ENCODE data around the gene ASPSCR1.

DNA sequence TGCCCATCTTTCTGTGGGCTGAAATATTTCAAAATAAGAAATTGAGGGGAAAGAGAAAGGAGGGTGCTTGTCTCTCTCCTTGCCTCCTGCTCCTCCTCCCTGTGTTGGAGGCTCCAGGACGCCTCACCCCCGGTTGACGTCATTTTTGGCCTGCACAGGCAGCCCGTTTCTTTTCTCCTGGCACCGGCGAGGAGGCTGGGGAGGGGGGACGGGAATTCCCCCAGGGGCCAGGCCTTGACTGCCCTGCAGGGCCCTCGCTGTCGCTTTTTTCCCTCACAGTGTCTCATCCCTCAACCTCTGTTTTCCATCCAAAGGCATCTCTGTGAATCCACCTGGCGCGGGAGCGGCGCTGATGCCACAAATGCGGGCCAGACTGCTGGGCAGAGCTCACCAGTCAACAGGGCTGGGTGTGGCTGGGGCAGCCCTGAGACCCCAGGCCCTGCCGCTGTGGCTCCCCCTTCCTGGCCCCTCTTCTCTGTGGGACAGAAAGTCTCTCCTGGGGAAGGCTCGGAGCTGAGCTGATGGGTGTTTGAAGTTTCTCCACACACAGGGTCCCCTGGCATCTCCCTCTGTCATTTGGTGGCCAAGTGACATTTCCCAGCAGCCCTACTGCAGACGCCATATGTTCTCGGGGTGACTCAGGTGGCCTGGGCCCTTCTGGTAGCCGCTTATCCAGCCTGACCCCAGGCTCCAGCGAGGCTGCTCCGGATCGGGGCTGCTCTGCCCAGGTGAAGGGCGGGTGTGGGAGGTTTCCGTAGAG, 29.2 kb downstream of the ASPSCR1 start:
- TF ChIP-seq POLR2AphosphoS5 (IDR thresholded peaks at IDR 0.05): no peak
- TF ChIP-seq CTCF (IDR thresholded peaks at IDR 0.05): no peak
- no peak for TF ChIP-seq POLR2A (IDR thresholded peaks at IDR 0.05)
